ENCODE results near the gene NIT1. TPM values are rescaled to one million over a fixed set of nuclear protein-coding genes. Genes with fewer than 3 reads are reported as not detected.

The NIT1 gene
- total and polyA plus RNA-seq, 2 of the 8 experiments (the other 6 are each of a cell fraction or from before 2014, with no cell fraction given): 33.0 to 40.4 TPM

DNA sequence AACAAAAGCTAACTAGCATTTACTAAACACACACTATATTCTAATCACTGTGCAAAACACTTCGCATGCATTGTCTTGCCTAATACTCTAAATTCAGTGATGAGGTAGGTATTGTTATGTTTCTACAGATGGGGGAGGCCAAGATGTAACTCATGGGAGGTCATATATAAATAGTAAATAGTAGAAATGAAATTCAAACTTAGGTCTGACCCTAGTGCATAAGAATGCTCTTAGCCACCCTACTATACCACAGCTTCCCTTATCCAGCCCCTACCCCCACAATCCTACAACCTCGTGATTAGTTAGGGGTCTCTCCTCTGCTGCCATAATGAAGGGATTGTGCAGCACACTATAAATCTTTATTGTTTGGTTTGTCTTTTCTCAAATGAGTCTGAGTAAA, 3.3 kb upstream of the NIT1 start:
- no peak overlapping the region for H3K18ac ChIP-seq (ENCODE audit: extremely low read depth, low read length)
- POLR2A ChIA-PET (ENCODE audit: partially characterized antibody): interaction anchor here (0.6 to 1.6 kb wide), 3 partner anchors 14 to 78 kb away, joined by 3 to 5 read pairs (median 4); no protein-coding TSS in a partner anchor
- H3K23ac ChIP-seq (ENCODE audit: insufficient read length): no peak overlapping the region
- no peak overlapping the region for H2AK5ac ChIP-seq (ENCODE audit: low read depth, low read length)
- DNase-seq (ENCODE audit: low read depth in 1 of 2, low spot score in 2 of 2): no peak
- CTCF ChIA-PET (ENCODE audit: partially characterized antibody): interaction anchor here (5.0 kb wide), 1 partner anchor 17 kb away, joined by 33 read pairs; the partner anchor contains the start of gene KLHDC9
- H2AFZ ChIP-seq (ENCODE audit: low read length): no peak overlapping the region
- no peak overlapping the region for H4K5ac ChIP-seq (ENCODE audit: insufficient read length, low read depth, low read length)
- no peak overlapping the region for H3K27ac ChIP-seq (ENCODE audit: low read depth, low read length)
- H3K56ac ChIP-seq (replicated peaks; ENCODE audit: insufficient read length, low read depth, low read length): no peak overlapping the region
- H4K20me1 ChIP-seq (replicated peaks in 1 of 2; ENCODE audit: control insufficient read depth in 1 of 2, insufficient read depth in 2 of 2, low read length in 2 of 2): peaks cover 0 to 3% of the 10 kb centered on the region in 2 experiments
- no peak overlapping the region for H2BK15ac ChIP-seq (ENCODE audit: low read length)
- H3K4me2 ChIP-seq (ENCODE audit: insufficient read depth in 1 of 2, low read depth in 2 of 2, low read length in 2 of 2): no peak overlapping the region
- H3K14ac ChIP-seq (ENCODE audit: insufficient read length): no peak overlapping the region
- H3K4me3 ChIP-seq (ENCODE audit: extremely low read depth in 1 of 4, insufficient read depth in 2 of 4, low read depth in 3 of 4, low read length in 4 of 4): no peak overlapping the region
- no peak overlapping the region for H4K8ac ChIP-seq (ENCODE audit: extremely low read depth, insufficient read depth, low read length)
- no peaks in the 10 kb centered on the region for H3K27me3 ChIP-seq (replicated peaks in 1 of 4; ENCODE audit: control insufficient read depth in 3 of 4, extremely low read depth in 1 of 4, insufficient read depth in 3 of 4, low read length in 3 of 4)
- peaks cover 15% of the 10 kb centered on the region for H3K79me1 ChIP-seq (ENCODE audit: low read depth, low read length)
- no peak overlapping the region for H2BK20ac ChIP-seq (ENCODE audit: low read length)
- H2BK5ac ChIP-seq (ENCODE audit: low read depth, low read length): no peak overlapping the region
- peaks cover 4 to 72% of the 10 kb centered on the region in 2 experiments; a peak in 3 of 4 replicates for H3K79me2 ChIP-seq (ENCODE audit: control insufficient read depth in 1 of 2, insufficient read depth in 2 of 2, low read length in 2 of 2)
- peaks cover 4 to 10% (median 5%) of the 10 kb centered on the region in 4 experiments; a peak in 6 of 7 replicates for H3K4me1 ChIP-seq (replicated peaks in 1 of 4; ENCODE audit: control insufficient read depth in 3 of 4, insufficient read depth in 4 of 4, low read length in 3 of 4)
- H2BK120ac ChIP-seq (replicated peaks; ENCODE audit: low read depth, low read length): no peak overlapping the region
- H3K9me3 ChIP-seq (ENCODE audit: insufficient read depth in 2 of 2, low read depth in 1 of 2, low read length in 1 of 2): no peaks in the 10 kb centered on the region
- H3K23me2 ChIP-seq (ENCODE audit: low read depth, low read length): peaks cover 12% of the 10 kb centered on the region
- no peak for FAIRE-seq
- H4K91ac ChIP-seq (replicated peaks; ENCODE audit: insufficient read length, low read length): no peak overlapping the region
- H3K9ac ChIP-seq (replicated peaks in 1 of 4; ENCODE audit: extremely low read depth in 1 of 4, low read depth in 3 of 4, low read length in 3 of 4): no peak overlapping the region
- 87% methylated on average over 2 of the region's 2 CpGs; no CpG with 5 or more reads in 1 of the 2 experiments for WGBS, 2 experiments (ENCODE audit: extremely low coverage in 1 of 2, insufficient coverage in 1 of 2, insufficient read length in 1 of 2, insufficient replicate concordance in 2 of 2, low coverage in 1 of 2, low lambda C conversion rate in 2 of 2, missing lambda C conversion rate in 1 of 2)
- no peak overlapping the region for H3K4ac ChIP-seq (replicated peaks; ENCODE audit: insufficient read length, low read depth, low read length)
- no peak overlapping the region for H2BK12ac ChIP-seq (ENCODE audit: low read depth, low read length)
- H3K36me3 ChIP-seq (ENCODE audit: control insufficient read depth in 2 of 4, insufficient read depth in 4 of 4, low read length in 3 of 4): peaks cover 0 to 5% (median 0%) of the 10 kb centered on the region in 4 experiments; a peak in 2 of 8 replicates
- no peak for TF ChIP-seq TCF12 (IDR thresholded peaks at IDR 0.05; ENCODE audit: low read depth, low read length)
- TF ChIP-seq JUND (IDR thresholded peaks at IDR 0.05; ENCODE audit: low read length): no peak
- TF ChIP-seq RAD21 (IDR thresholded peaks at IDR 0.05 in 1 of 2, conservative IDR thresholded peaks at IDR 0.05 in 1 of 2; ENCODE audit: low read depth in 2 of 2, low read length in 2 of 2): no peak
- TF ChIP-seq, protein P1, sequence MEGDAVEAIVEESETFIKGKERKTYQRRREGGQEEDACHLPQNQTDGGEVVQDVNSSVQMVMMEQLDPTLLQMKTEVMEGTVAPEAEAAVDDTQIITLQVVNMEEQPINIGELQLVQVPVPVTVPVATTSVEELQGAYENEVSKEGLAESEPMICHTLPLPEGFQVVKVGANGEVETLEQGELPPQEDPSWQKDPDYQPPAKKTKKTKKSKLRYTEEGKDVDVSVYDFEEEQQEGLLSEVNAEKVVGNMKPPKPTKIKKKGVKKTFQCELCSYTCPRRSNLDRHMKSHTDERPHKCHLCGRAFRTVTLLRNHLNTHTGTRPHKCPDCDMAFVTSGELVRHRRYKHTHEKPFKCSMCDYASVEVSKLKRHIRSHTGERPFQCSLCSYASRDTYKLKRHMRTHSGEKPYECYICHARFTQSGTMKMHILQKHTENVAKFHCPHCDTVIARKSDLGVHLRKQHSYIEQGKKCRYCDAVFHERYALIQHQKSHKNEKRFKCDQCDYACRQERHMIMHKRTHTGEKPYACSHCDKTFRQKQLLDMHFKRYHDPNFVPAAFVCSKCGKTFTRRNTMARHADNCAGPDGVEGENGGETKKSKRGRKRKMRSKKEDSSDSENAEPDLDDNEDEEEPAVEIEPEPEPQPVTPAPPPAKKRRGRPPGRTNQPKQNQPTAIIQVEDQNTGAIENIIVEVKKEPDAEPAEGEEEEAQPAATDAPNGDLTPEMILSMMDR (IDR thresholded peaks at IDR 0.05; ENCODE audit: control extremely low read depth in 1 of 3, insufficient read depth in 1 of 3, low read depth in 1 of 3, low read length in 3 of 3): no peak
- no peak for TF ChIP-seq EGR1 (IDR thresholded peaks at IDR 0.05; ENCODE audit: borderline replicate concordance, low read depth, low read length)
- TF ChIP-seq SP4 (IDR thresholded peaks at IDR 0.05; ENCODE audit: low read length): no peak
- no peak for TF ChIP-seq CHD1 (IDR thresholded peaks at IDR 0.05; ENCODE audit: low read depth, low read length)

Data from H1 (cell line).